DMS 273 (cell line): ENCODE results near the gene HIGD1A.

Source experiments
- DNase-seq: peaks from one replicate; lab custom pipeline; 2025; ENCODE audit not compliant: unreplicated experiment; lab: John Stamatoyannopoulos, UW

HIGD1A gene

GRCh38 chr3:42801784-42802183, 2.5 kb downstream of the HIGD1A start:
- DNase-seq: no peak

- DNase-seq: no peak
Measured at GRCh38 chr3:42801048-42801620, 3.2 kb downstream of the HIGD1A start.

DNA sequence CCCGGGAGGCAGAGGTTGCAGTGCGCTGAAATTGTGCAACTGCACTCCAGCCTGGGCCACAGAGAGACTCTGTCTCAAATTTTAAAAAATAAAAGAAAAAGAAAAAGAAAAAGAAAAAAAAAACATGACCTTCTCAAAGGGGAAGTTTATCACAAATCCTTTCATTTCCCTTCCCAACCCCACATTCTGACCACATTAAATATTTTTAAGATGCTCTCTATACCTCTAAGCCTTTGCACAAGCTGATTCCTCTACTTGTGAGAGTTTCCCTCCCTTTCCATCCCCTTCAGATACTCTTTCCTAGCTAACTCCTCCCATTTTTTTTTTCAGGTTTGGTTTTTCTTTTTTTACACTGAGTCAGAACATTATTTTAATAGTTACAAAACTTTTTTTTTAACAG, 4.0 kb downstream of the HIGD1A start:
- DNase-seq: no peak

DNA sequence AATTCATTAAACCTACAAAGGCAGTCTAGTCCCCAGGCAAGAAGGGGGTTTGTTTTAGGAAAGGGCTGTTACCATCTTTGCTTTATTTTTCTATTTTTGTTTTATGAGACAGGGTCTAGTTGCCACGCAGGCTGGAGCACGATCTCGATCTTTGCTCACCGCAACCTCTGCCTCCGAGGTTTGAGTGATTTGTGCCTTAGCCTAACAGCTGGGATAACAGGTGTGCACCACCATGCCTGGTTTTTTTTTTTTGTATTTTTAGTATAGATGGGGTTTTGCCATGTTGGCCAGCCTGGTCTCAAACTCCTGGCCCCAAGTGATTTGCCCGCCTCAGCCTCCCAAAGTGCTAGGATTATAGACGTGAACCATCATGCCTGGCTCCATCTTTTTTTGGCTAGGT, 4.9 kb downstream of the HIGD1A start:
- DNase-seq: peak; percentile 4

- DNase-seq: no peak
Measured at GRCh38 chr3:42796332-42796885, 7.9 kb downstream of the HIGD1A start.

DNA sequence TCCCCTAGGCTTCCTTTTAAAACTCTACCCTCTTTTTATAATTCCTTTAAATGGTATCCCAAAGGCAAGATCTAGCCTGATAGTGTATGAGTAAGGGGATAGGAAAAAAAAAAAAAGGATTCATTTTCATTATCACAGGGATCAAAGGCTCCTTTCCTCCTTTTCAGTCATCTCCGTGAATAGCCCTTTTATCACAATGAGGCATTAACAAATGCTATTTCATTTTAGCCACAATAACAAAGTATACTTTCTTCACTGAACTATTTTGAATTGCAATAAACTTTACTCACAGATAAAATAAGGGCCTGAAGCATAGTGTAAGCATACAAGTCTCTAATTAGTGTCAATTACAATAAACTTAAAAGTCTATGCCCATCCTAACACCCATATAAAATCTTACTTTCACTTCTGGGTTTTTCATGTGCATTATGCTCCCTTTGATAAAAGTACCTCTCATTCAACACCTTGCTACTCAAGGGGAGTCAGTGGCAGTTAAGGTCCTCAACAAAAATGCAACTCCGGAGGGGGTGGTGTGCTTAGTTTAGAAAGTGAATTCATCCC, 8.6 kb downstream of the HIGD1A start:
- DNase-seq: no peak

- no peak for DNase-seq
Measured at GRCh38 chr3:42790714-42791229, 13.5 kb downstream of the HIGD1A start.

DNA sequence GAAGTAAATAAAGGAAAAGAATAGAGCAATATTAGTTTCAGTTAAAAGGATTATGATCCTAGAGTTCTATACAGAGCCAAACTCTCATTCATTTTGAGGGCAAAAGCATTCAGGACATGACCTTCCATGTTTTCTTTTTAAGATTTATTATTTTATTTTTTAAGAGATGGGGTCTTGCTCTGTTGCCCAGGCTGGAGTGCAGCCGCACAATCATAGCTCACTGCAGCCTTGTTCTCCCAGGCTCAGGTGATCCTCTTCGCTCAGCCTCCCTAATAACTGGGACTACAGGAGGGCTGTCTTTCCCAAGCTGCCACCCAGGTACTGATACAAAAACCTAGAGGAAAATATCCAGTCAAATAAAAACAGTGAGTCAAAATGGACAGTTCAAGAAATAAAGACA, 17.7 kb downstream of the HIGD1A start:
- no peak for DNase-seq

- no peak for DNase-seq
Measured at GRCh38 chr3:42786212-42786611, 18.1 kb downstream of the HIGD1A start.

DNA sequence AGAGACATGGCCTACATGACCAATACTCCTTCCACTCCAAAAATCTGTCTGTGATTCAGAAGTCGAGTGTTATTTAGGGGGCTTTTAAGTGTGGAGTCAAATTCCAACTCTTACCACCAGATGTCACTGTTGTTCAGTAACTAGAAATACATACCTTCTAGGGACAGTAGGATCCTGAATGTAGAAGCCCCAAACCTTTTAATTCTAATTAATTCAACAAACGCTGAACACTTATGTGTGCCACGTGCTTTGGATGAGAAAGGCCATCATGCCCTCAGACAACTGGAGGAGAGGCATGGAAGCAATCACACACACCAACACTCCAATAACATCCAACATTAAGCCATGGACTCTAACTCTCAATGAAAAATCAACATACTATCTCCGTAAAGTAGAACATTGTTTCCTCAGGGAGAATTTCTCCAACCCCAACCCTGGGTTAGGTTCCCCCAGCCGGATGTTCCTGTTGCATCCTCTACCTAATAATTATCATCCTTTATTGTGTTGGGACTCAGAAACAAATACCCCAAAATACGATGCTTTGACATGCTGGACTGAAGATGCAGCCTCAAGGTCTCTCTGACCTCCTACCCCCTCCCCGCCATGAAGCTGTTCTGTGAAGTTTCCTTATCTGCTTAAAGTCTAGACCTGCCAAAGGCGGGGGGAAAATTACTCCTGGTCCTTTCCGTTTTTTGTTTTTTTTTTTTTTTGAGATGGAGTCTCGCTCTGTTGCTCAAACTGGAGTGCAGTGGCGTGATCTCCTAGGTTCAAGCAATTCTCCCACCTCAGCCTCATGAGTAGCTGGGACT, 23.2 kb downstream of the HIGD1A start:
- DNase-seq: peak; percentile 80

DNA sequence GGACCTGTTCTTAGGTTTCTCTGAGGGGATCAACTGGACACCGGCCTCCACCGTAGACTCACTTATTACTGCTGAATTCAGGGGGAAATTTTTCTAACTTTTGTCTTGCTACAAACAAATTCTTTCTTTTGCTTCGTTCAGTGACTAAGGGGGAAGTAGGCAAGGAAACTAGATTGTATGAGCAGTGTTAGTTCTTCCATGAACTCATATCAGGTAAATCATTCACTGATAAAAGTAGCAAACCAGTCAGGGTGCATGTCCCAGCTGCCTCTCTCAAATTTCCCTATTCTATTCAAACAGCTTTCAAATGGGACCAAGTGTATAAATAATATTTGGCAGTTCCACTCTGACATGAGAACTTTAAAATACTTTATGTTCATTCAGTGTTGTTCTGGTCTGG, 23.9 kb downstream of the HIGD1A start:
- DNase-seq: no peak

DNA sequence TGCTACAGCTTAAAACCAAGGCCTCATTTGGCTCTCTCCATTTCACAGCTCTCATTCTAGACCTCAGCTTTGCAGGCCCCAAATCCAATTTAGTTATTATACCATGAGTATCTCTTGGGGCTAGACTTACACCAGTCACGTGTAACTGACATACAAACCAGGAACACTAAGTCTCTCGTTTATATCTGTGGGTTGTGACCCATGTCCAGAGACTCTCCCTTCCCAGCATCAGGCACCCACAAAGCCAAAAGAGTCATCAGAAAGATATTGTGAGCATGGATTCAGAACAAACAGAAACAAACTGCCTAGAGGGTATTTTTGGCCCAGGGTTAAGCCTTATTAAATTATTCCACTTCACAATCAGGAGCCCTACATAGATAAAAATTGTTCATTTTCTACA, 25.6 kb downstream of the HIGD1A start:
- DNase-seq: no peak

DNA sequence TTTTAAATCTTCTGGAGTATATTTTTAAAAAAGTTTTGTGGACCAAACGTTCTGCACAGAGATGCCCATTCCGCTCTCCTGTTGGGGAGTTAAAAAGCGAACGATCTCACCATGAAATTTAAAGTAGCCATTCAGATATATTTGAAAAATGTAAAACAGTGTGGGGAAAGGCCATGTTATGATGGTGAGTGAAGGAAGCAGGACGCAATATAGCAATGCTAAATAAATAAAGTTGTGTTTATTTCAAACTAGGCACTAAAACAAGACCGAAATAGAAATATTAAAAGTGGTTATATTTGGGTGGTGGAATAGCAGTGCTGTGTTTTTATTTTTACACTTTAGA, 30.9 kb downstream of the HIGD1A start:
- DNase-seq: no peak

- DNase-seq: peak; percentile 95
Measured at GRCh38 chr3:42772670-42773408, 31.5 kb downstream of the HIGD1A start, which contains the start of gene CCDC13. Gene CCDC13, minus strand, starts transcription at chr3:42773253. Its CDS starts 14,908 bp downstream, at chr3:42758345.

- no peak for DNase-seq
Measured at GRCh38 chr3:42771271-42771670, 33.0 kb downstream of the HIGD1A start.

GRCh38 chr3:42769477-42770131, 34.7 kb downstream of the HIGD1A start:
- DNase-seq: no peak

- DNase-seq: no peak
Measured at GRCh38 chr3:42764561-42765295, 39.6 kb downstream of the HIGD1A start.

DNA sequence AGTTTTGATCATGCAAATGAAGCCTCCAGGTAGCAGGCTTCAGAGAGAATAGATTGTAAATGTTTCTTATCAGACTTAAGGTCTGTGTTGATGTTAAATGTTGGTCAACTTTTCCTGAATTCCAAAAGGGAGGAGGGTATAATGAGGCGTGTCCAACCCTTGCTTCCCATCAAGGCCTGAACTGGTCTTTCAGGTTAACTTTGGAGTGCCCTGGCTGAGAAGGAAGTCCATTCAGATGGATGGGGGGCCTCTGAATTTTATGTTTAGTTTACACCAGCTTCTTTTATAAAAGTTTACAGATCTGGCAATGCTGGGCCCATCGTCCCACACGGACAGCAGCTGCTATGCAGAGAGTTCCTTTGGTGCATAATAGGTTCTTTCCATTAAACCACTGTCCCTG, 40.2 kb downstream of the HIGD1A start:
- no peak for DNase-seq

DNA sequence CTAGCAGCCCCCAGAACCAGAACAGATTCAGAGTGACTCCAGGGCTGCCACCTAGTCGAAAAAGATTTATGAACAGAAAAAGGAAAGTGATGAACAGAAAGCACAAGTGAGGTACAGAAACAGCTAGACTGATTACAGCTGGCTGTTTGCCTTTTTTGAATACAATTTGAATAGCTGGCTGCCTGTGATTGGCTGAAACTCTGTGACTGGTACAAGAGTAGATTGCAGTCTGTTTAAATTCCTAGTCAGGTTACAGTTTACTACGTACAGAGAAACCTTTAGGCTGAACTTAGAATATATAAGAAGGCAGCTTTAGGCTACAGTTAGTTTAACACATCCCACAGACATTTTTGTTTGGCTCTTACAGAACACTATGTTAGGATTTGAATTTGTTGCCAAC, 41.3 kb downstream of the HIGD1A start:
- no peak for DNase-seq
